PC-3 (cell line): ENCODE data around the gene ELANE.

Experiments used
- EZH2 ChIP-seq: fragments of 300-600 bp; sonication (generic); IDR thresholded peaks from one replicate; pipeline ENCODE4 v1.6.1; 2017; ENCODE audit warnings: antibody characterized with exemption, mild to moderate bottlenecking, low read length; ENCODE audit not compliant: unreplicated experiment
- EZH2phosphoT487 ChIP-seq: fragments of 300-600 bp; sonication (generic); IDR thresholded peaks from 2 replicates; pipeline ENCODE4 v1.6.1; 2018; ENCODE audit warnings: mild to moderate bottlenecking, antibody characterized with exemption, low read length, borderline replicate concordance
- TF ChIP-seq, protein P1 (sequence below): fragments of 300-600 bp; sonication (generic); conservative IDR thresholded peaks from 2 replicates; pipeline ENCODE4 v1.5.1; 2017; ENCODE audit warnings: antibody characterized with exemption, low read depth, mild to moderate bottlenecking, low read length

- no peak for TF ChIP-seq EZH2
- TF ChIP-seq, protein P1, sequence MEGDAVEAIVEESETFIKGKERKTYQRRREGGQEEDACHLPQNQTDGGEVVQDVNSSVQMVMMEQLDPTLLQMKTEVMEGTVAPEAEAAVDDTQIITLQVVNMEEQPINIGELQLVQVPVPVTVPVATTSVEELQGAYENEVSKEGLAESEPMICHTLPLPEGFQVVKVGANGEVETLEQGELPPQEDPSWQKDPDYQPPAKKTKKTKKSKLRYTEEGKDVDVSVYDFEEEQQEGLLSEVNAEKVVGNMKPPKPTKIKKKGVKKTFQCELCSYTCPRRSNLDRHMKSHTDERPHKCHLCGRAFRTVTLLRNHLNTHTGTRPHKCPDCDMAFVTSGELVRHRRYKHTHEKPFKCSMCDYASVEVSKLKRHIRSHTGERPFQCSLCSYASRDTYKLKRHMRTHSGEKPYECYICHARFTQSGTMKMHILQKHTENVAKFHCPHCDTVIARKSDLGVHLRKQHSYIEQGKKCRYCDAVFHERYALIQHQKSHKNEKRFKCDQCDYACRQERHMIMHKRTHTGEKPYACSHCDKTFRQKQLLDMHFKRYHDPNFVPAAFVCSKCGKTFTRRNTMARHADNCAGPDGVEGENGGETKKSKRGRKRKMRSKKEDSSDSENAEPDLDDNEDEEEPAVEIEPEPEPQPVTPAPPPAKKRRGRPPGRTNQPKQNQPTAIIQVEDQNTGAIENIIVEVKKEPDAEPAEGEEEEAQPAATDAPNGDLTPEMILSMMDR = no peak
- TF ChIP-seq EZH2phosphoT487 = no peak
These were observed 41.1 kb upstream of the ELANE start for GRCh38 chr19:810883-811489.
